Effector CD8-positive, alpha-beta T cell (primary cell): ENCODE measurements around the gene GALNT14.

Experiments used
- DNase-seq: peaks from one replicate; lab custom pipeline; 2025; lab: John Stamatoyannopoulos, UW

GALNT14 gene

DNA sequence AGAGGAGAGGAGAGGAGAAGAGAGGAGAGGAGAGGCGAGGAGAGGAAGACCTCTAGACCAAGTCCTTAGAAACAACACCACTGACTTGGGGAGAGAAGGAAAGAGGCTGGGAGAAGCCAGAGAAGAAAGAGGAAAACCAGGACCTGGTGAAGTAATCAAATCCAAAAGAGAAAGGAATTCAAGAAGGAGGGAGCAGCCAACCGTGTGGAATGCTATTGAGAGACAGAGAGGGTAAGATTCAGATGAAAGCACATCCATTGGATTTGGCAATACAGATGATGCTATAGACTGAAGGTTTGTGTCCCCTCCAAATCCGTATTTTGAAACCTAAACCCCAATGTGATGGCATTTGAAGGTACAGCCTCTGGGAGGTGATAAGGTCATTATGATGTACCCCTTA, 50.7 kb downstream of the GALNT14 start:
- DNase-seq, result no peak

DNA sequence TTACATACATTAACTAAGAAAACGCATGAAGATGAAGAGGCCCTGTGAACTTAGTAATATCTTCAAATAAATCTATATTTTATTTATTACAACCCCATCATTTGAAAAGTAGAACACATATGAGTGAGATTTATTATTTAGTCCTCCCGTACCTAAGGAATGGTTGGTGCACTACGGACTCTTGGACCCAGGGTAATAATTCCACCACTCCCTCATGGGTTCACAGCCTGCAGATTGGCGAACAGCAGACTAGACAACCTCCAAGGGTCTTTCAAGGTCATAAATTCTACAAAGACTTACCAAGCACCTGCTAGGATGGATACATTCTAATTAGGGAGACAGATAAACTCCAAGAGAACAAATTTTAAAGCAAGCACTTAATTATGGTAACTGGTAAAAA, 51.6 kb downstream of the GALNT14 start:
- no peak for DNase-seq

DNA sequence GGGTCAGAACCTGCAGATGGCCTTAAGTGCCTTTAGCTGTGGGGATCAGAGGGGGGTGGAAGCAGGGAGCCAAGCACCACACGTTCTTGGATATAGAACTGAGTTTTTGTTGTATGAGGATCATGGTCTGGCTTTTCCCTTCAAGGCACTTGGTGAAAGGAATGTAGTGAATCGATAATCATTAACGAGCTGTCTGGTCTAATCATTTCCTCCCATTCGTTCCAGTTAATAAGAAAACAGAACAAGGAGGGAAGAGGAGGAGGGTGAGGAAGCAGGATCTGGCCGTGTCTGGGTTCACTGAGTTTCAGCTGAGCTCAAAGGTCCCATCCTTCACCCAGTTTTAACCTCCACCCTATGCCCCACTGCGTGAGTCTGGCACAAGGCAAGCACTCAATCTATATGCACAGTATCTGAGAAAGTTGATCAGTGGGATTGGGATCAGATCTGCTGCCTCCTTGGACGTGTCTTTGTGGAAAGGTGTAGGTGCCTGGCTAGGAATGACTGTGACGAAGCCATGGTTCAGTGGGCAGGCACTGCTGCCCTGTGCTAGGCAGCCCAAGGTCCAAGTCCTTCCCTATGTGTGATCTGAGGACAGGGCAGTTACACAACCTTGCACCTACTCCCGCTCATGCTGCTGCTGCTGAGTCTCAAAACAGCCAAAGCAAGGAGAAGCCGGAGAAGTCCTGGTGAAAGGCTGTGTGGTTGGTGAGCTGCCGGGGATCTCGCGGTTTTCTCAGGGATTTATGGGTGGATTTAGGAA, 54.8 kb downstream of the GALNT14 start:
- no peak for DNase-seq

DNA sequence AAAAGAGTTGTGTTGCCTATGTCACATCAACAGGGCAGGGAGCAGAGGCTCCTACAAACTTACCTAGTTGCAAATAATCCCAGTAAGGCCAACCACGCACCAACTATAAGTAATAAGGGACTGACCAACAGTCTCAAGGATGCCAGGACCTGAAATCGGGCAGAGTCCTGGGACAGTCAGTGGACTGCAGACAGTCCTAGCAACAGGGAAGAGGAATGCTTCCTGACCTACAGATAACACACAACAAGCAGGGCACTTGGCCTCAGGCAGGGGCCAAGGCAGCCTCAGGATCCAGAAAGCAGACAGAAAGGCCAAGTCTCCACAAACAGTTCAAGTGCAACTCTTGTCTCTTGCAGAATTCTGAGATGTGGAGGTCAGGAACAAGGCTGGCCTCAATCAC, 56.2 kb downstream of the GALNT14 start:
- DNase-seq, result no peak

DNA sequence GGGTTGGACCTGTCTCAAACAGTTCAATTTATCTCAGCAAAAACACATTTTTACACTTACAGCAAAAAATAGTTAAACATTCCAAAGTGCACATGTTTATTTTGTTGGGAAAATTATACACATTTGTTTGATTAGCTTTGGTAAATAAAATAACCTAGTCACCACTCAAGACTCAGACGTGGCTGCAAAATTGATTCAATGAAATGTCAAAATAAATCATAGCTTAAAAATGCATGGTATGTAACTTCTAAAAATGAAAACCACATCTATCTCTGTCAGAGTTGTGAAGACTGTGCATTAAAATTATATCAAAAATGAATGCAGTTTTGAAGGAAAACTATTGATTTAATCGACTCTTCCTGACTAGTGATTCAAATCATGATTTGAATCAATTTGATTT, 56.7 kb downstream of the GALNT14 start:
- no peak for DNase-seq

DNA sequence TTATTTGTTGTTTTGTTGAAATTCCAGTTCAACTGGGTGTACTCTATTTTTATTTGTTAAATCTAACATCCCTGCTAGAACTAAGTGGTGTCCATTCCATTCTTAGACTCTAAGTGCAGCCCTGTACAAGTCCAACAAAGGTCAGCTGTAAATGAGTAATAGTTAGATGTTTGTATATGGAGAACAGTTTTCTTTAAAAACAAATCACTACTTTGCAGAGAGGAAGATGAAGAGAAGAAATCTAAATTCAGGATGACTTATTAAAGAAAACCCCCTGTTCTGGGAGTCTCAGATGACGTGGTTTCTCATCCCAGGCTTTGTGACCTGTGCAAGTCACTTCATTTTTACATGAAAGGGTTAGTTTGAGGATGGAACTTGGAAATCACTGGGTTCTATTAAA, 57.9 kb downstream of the GALNT14 start:
- DNase-seq, result no peak

DNA sequence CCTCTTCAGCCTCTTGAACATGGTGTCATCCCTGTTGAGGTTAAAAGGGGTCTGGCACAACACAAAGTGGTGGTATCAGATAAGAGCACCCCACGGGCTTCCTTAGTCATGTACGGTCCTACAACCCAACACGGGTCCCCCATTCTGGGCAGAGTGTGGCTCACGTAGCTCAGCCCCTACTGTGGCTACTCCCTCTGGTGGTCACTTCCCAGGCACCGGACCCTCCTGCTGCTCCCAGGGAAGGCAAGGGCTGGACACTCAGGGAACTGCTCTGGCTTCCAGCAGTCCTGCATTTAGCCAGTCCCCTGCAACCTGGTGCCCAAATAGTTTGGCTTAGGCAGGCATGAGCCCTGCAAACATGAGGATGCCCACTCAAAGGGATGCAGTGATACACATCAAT, 58.6 kb downstream of the GALNT14 start:
- DNase-seq, result no peak

DNA sequence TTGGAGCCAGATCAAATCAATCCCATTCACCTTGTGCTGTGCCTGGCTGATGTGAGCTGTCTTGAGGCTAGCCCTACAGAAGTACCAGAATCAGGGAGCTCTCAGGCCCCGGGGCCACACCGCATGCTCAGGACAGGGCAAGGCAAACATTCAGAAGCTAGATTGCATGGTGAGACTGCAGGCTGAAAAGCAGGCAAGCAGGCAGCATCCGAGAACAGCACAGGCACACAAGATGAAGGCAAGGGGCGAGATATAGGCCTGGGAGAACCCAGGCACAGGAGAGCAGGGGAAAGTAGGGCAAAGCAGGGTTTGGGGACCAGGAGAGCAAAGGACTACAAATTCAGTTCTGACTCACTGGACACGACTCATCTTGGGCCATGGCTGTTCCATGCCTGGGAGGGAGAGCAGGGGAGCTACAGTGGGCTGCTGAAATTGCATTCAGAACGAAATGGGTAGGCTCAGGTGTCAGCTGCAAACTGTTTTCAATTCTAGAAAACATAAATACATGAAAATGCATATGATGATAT, 59.6 kb downstream of the GALNT14 start:
- no peak for DNase-seq

DNA sequence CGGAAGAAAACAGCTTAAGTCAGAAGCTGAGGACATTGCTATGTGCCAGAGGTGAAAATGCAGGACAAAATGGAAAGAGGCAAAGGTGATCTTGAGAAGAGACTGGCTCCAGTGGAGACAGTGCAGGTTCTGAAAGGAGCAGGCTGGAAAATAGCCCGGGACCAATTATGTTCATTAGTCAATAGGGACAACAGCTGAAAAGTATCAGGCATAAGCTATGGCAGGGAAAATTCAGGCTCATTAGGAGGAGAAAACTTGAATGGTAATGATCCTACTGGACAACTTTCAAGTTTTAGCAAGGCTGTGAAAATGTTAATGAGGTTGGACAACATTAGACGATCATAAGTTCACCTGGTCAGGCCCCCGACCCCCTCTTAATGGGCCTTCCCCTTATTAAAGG, 60.2 kb downstream of the GALNT14 start:
- DNase-seq, result no peak

DNA sequence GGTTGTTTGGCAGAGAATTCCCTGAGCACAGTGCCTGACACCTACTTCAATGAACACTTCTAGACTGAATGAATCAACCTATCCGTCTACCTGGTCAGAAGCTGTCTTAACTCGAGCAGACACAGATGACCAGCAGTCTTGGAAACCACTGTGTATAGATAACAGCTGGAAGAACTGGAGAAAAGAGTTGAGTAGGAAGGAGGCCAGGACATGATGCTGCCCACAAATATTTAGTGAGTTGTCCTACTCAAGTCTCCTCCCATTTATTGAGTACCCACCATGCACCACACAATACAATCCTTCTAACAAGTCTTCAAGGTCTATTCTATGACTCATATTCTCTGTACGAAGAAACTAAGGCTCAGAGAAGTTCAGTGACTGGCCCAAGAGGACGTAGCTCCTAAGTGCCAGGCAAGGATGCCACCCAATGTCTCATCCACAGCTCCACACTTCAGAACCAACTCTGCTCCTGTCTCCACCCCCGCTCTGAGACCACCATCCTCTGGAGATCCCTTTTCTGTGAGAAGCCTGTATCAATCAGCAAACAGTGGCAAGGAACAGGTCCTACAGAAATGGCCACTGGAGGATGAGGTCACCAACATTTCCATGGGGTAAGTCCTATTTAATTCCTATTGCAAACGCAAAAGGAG, 62.2 kb downstream of the GALNT14 start:
- DNase-seq, result no peak

DNA sequence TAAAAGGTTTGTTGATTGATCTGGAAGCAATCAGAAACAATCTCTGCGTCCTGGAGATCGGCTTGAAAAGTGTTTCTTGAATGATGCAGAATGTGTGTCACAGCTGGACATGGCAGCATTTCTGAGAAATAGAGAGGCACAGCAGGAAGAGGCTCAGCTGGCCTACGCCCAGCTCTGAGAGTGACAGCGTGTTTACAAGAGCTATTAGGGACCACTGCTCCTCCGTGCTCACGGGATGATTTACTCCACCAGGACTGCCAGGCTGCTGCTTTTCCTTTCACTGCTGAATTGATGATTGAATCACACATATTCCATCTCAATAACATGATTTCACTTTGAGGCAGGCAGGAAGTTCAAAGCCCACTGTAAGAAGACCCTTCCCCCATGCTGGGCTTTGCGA, 62.8 kb downstream of the GALNT14 start:
- DNase-seq, result no peak

DNA sequence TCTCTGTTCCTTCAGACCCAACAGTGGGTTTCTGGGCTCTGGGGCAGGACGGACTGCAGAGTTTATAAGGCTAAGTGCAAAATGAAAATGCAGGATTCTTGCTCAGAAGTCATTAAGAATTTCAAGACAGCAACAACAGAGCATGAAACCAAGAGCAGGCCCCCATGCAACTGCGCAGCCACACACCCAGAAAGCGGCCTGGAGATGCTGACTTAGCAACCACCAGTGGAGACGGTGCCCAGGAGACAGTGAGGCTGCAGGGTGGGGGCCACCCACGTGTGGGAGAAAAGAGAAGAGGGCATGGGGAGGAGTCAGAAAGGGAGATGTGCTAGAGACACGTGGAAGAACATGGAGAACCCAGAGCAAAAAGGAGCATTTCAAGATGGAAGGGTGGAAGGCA, 66.5 kb downstream of the GALNT14 start:
- no peak for DNase-seq

DNA sequence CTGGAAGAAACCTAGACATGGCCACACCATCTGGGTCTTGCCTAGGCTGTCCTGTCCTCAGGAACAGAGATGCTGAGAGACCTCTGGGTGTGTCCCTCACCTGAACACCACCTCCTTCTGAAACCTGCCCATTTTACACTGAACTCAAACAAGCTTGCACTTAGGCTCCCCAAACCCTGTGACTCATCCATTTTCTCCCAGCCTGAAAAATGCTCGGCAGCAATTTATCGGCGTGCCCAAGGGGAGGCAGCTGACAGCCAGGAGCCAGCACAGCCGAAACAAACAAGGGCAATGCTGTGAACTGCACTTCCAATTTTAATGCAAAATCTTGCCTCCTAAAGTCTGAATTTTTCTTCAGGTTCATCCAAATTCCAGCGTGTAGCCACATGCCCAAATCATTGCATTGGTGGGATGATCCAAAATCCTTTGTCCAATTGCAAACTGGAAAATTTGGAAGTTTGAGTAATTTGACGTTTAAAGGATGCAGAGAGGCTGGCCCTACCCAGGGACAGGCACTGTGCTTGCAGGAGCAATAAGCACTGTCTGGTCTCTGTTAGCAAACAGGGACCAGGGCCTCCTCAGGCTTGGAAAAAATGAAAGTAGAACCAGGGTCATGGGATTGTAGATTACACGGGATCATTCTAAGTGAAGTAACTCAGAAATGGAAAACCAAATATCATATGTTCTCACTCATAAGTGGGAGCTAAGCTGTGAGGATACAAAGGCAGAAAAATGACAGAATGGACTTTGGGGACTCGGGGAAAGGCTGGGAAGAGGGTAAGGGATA, 67.7 kb downstream of the GALNT14 start:
- DNase-seq, result no peak

DNA sequence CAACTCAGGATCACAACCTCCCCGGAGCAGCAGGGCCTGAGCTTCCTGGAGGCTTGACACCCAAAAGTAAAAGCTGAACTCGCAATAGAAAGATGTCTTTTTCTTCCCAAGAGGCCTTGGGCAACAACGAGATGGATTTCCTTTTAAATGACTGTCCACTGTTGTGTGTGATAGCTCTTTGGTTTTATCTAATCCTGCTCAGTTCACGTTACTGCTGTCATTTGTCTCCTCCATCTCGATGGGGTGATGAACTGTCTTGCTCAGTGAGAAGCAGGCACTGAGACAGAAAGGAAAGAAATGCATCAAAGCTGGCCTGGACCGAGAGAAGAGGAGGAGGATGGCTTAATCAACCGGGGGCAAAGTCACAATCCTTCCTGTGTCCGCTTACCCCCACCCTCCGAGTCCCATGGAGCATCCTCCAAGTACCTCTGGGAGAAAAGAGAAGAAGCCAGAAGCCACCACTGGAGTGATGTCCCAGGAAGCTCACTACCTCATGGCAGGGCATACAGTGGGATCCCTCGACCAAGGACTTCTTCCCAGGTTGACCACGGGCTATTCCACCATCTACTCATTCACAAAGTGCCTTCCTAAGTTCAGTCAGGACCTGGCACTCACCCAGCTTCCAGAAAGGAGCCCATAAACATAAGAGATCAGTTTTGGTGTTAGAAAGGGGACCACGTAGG, 68.5 kb downstream of the GALNT14 start:
- no peak for DNase-seq

DNA sequence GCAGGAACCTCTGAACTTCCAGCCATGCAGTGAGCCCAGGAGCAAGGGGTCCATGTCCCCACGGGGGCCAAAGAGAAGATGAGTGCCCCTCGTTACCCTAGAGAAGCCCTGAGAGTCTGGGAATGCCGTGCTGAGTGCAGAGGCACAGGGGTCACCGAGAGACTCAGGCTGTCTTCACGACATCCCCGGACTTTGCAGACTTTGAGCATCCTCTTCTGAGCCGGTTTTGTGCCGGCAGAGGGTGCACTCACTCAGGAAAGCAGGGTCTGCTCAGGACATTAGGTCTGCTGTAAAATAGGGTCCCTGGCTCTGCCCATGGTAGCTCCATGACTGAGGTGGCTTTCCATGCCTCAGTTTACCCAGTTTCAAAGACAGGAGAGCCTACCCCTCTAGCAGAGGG, 71.0 kb downstream of the GALNT14 start:
- no peak for DNase-seq

DNA sequence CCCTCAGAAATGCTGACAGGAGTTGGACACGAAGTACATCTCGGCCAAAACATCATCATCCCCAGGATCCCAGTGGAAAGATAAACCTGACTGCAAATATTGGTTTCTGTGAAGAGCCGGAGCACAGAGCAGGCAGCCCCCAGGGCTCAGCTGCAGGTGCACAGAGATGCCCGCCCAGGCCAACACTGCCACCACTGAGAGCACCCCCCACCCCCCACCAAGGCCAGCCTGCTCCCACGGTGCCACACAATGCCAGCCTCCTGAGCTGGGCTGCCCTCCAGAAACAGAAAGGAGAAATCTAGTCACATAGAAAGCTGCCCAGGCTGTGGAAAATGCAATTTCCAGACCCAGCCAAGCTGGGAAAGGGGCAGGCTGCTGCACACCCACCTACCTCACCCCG, 71.7 kb downstream of the GALNT14 start:
- DNase-seq, result no peak

DNA sequence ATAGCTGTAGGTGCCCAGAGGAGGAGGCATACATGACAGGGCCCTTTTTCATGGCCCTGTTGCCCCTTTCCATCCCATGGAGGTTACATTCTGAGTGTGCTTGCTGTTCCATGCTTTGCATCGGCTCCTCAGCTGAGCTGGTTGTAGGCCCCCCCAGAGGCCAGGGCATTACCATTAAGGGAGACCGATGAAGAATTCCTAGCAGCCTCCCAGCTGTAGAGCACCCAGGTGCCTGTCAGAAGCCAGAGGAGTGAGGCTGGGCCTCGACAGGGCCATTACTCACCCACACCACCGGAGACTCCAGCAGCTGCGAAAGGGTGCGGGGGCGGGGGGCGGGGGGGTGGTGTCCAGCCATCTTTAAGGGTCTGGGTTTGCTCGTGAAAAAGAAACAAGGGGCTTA, 72.2 kb downstream of the GALNT14 start:
- DNase-seq, result no peak

DNA sequence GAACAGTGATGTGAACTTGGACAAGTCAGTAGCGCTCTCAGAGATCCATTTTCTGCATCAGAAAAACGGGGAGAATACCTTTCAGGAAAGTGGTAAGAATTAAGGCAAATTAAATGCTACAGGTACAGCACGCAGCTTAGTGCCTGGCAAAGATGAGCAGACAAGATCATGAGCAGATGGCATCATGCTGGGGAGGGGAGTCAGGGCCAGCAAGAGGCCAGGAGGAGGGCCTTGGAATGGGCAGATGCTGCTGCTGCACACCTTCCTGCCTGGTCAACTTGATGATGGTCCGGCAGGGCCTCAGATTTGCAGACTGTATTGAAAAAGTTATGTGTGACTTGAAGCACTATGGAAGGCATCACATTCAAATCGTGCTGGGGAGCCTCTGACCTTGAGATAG, 72.9 kb downstream of the GALNT14 start:
- no peak for DNase-seq

DNA sequence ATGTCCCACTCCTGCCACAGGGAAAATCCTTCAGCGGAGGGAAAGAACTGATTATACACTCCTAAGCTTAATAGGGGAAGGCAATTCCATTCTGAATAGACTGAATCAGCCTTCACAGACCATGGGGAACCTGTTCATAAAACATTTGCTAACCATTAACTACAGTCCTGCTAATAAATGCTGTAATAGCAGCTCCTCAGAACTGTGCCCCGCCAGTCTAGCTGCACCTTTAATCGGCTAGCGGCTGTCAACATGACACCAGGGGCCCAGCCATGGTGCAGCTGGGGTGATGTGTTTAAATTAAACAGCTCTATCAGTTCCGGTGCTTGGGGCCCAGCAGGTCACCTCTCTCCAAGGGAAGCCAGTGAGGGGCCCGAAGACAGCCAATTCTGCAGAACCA, 77.8 kb downstream of the GALNT14 start:
- no peak for DNase-seq

DNA sequence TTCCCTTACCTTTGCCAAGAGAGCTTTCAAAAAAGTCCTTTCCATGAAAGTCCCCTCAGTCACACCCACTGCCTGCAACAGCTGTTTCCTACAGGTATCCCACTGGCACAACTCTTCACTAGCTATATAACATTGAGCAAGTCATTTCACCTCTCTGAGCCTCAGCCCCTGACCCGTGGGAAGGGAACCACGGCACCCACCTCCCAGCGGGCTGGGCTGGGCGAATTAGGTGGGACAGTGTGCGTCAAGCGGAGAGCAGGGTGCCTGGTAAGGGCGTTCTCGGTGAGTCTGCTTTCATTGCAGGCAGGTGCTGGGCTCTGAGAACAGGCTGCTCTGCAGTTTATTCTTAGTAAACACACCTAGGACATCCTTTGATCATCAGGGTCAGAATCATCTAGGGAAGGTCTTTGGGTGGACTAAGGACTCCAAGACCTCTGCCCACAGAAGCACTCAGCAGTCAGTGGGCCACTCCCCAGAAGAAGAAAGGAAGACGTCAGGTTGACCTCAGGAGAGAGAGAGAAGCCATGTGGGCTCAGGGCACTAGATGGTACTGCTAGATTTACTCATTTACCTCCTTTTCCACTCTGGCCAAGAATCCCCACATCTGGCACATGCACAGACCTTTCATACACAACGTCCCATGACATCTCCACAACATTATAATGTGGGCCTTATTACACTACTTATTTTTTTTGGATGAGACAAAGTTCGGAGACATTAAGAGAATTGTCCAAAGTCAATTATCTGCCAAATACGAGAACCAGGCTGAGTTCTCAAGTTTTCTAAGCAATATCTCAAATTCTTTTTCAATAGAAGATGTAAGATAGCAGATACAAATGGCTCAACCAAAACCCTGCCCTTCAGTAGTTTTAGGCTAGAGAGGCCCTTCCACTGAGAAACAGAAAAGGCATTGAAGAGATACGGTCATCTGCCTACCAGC, 79.9 kb downstream of the GALNT14 start:
- DNase-seq, result no peak

DNA sequence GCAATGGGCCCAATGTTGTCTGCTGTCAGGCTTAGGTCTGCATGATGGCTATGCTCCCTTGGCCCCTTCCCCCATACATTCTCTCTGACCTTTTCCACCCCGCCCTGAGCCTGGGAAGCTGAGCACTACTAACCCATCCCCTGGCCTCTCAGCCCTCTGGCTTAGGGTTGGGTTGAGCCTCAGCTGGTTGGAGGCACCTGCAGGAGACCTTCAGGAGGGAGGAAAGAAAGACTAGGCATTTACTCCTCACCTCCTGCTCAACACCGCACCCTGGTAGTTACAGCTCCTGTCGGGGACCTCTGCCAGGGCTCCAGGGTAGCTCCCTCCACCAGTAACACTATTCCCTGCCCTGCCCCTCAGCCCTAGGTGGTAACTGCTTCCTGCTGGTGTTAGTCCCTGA, 80.5 kb downstream of the GALNT14 start:
- DNase-seq, result no peak
